ENCODE data around the gene MCTP2.

MCTP2 gene

DNA sequence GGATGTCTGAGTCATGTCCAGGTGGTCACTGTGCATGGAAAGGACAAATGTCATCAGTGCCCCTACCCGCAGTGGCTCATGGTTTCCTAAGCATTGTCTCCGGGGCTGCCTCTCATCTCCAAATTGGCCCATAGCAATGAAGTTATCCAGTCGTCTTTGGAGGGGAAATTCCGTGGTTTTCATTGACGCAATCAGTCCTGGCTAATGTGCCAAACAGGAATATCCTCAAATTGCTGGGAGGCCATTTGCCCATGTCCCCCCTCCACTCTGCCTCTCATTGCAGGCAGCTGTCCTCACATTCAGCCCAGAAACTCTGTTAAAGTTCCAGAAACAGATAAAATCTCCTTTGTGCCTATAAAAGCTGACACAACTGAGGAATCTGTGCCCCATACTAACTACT, 81.6 kb downstream of the MCTP2 start:
- Mint-ChIP-seq H3K4me1 (peaks cover 0 to 6% of the 10 kb centered on the region in 2 donors), H3K27me3 (no peaks in the 10 kb centered on the region), H3K36me3 (peaks cover 14 to 44% of the 10 kb centered on the region in 2 donors), H3K27ac (no peak overlapping the region), H3K4me3 (no peak overlapping the region), H3K9me3 (no peaks in the 10 kb centered on the region)
- DNase-seq (no peak), ATAC-seq (replicated peaks) (no peak)

DNA sequence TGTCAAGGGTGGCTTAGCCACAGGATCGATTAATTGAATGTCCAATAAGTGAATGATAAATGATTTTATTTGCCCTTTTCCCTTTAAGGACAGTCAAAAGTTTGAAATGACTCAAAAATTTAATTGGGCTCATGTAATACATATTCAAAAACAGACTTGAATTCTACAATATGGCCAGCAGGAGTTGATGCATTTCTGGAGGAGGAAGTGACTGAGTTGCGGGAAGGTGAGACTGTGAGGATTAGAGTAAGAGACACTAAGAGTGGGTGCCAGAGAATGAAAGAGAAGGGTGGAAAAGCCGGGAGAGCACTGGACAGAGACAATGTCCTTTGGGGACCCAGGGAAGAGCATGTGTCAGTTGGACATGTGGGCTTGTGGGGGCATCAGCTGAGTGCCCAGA, 83.3 kb downstream of the MCTP2 start:
- ATAC-seq (replicated peaks) (no peak), DNase-seq (no peak)
- Mint-ChIP-seq H3K9me3 (no peaks in the 10 kb centered on the region), H3K4me3 (no peak overlapping the region), H3K36me3 (peaks cover 24 to 48% of the 10 kb centered on the region in 2 donors), H3K27me3 (no peaks in the 10 kb centered on the region), H3K4me1 (peaks cover 0 to 6% of the 10 kb centered on the region in 2 donors), H3K27ac (no peak overlapping the region)

DNA sequence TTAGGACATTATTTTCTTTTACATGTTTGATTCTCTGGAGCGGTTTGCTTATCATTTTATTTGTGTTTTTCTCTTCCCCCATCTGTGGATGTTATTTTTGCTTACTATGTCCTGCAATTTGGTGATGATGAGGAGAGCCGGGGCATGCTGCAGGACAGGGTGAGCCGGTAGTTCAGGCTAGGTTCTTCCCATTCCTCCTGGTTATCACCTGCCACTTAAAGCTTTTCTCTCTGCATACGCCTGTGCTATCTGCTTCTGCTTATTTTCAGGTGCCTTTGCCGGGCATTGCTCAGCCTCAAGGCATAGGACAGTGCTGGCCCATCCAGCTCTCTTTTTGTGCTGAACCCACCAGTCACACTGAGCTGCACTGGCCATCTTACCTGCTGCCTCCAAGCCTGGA, 85.8 kb downstream of the MCTP2 start:
- ATAC-seq (replicated peaks) (no peak), DNase-seq (no peak)
- H3K36me3 Mint-ChIP-seq = peaks cover 25 to 44% of the 10 kb centered on the region in 2 donors
- H3K27ac Mint-ChIP-seq = no peak overlapping the region
- H3K4me3 Mint-ChIP-seq = no peak overlapping the region
- no peaks in the 10 kb centered on the region for H3K9me3 Mint-ChIP-seq
- peaks cover 0 to 6% of the 10 kb centered on the region in 2 donors for H3K4me1 Mint-ChIP-seq
- H3K27me3 Mint-ChIP-seq = no peaks in the 10 kb centered on the region

DNA sequence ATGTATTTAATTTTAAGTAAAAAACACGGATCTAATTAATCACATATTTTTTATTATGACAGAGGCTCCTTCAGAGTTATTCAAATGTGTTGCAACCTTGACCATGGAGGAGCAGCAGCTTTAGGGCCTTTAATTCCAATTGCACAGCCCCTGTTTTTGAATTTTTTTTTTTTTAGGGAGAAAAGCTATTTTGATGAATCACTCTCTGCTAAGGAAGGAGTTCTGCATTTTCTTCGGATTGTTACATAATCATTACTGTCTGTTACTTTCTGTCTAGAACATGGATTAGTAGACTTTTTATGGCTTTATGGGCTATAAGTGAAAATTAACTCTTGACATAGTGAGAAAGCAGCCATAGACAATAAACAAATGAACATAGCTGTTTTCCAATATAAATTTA, 90.8 kb downstream of the MCTP2 start:
- Mint-ChIP-seq H3K27ac (no peak overlapping the region), H3K9me3 (no peaks in the 10 kb centered on the region), H3K36me3 (peaks cover 22 to 41% of the 10 kb centered on the region in 2 donors), H3K4me3 (no peak overlapping the region), H3K27me3 (no peaks in the 10 kb centered on the region), H3K4me1 (peaks cover 15 to 23% of the 10 kb centered on the region in 2 donors)
- no peak for DNase-seq
- ATAC-seq (replicated peaks) = no peak

DNA sequence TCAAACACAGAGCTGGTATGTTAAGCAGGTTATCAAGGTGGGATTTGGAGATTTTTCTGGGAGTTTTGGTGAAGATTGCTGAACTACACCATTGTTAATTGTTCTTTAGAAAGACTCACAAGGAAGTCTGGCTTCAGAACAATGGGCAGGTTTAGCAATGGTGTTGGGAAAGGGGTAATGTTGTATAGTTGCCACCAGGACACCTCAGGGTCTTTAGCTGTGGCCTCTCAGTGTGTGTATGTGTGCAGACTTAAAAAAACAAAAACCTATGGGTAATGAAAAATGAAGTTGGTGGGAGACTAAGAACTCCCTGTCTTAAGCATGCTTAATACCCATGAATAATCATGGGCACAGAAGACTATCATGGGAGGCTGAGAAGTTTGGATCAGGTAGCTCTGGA, 91.7 kb downstream of the MCTP2 start:
- H3K4me3 Mint-ChIP-seq = no peak overlapping the region
- no peak overlapping the region for H3K27ac Mint-ChIP-seq
- peaks cover 20 to 38% of the 10 kb centered on the region in 2 donors for H3K36me3 Mint-ChIP-seq

DNA sequence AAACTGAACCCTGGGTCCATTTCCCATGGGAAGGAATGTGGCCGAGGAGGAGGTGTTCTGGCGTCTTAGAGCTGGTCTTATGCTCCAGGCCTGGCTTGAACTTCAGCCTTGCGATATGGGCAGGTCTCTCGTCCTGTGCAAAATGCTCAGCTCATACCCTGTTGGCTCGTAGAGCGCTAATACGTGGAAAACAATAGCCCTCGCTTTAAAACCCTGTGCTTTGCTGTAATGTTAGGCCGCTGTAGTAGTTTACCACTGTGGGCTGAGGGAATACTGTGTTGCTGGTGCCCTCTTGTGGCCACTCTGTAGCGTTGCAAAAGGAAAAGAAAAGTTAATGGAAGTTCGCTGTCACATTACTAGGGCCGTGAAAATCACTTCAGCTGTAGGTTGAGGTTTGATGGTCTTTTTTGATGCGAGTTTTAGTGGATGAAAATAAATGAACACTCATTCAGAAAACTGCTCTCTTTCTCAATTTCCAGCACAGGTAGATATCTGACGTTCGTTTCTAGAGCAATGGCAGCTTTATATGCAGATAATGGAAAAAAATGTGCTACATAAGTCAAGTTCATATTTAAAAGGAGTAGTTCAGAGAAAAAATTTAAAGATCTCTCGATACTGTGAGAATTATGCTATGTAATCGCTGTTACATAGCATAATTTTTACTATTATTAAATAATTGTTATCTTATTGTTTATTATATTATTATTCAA, 92.9 kb downstream of the MCTP2 start:
- ATAC-seq (replicated peaks) (peak; percentile 94 to 95), DNase-seq (peak; percentile 41)
- Mint-ChIP-seq H3K4me1 (peaks cover 19 to 30% of the 10 kb centered on the region in 2 donors), H3K27me3 (no peaks in the 10 kb centered on the region), H3K4me3 (no peak overlapping the region), H3K36me3 (peaks cover 10 to 35% of the 10 kb centered on the region in 2 donors), H3K27ac (no peak overlapping the region), H3K9me3 (no peaks in the 10 kb centered on the region)

More for the DNA sequence above, 91.7 kb downstream of the MCTP2 start:
- H3K27me3 Mint-ChIP-seq = no peaks in the 10 kb centered on the region
- ATAC-seq (replicated peaks) (no peak), DNase-seq (no peak)
- no peaks in the 10 kb centered on the region for H3K9me3 Mint-ChIP-seq
- H3K4me1 Mint-ChIP-seq = peaks cover 19 to 28% of the 10 kb centered on the region in 2 donors

DNA sequence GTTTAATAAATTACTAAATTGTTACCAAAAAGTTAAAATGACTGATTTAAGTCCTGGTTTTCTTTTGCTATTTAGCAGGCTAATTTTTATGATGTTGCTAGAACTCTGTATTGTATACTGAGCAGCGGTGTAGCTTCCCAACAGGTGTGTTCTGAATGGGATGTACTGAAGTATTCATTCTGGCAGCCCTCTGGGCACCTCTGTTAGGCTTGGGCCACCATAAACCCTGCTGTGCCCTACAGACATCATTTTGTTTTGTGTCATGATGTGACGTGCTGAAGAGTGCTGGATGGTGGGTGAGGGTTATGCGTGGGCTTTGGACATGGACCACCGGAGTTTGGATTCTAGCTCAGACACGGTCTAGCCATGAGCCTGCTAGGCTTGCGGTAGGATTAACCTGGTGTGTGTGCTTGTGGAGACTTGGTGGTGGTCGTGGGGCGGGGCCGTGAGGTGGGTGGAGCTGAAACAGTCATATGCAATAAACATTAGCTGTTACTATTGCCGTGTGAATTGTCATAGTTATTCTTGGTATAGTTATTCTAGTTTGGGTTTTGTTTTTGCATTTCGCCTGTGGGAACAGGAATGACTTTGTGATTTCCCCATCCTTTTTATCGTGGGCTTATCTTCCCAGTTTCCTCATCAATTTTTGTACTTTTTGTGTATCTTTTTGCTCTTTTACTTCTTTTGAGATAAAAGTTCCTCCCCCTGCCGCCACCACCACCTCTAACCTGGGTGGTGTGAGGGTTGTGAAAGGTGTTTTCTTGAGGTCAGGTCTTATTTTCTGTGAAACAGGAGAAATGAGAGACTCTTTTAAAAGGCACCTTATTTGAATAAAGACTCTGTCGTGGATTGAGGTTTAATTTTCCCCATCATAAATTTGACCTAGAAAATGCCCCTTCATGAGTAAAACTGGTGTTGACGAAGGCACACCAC, 93.7 kb downstream of the MCTP2 start:
- Mint-ChIP-seq H3K36me3 (peaks cover 10 to 41% of the 10 kb centered on the region in 2 donors), H3K27me3 (no peaks in the 10 kb centered on the region), H3K4me1 (peaks cover 23 to 38% of the 10 kb centered on the region in 2 donors), H3K9me3 (no peaks in the 10 kb centered on the region), H3K27ac (no peak overlapping the region), H3K4me3 (no peak overlapping the region)
- ATAC-seq (replicated peaks) (no peak), DNase-seq (no peak)

DNA sequence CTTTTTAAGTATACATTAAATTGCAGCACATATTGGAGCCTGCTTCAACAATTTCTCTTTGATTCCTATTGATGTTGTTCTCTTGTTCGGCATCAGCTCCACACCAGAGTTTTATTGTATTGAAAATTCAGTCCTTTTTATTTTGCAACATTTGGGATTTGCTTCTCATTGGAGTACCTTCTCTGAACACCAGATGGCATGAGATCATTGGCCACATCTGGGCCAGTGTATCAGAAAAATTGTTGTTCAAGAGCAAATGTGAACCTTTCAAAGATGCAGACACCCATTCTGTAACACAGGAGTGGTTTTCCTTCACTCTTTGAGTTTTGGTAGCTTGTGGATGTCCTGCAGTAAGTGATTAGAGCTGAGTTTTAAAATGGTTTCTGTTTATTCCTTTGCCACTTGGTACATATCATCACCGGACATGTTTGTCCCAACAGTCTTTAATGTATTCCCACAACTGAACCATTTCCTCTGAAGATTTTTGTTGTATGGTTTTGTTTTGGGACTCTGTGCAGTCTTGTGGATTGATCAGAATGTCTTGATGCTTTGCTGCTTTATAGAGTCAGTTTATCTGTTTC, 96.1 kb downstream of the MCTP2 start:
- Mint-ChIP-seq H3K9me3 (no peaks in the 10 kb centered on the region), H3K27me3 (no peaks in the 10 kb centered on the region), H3K36me3 (peaks cover 6 to 33% of the 10 kb centered on the region in 2 donors), H3K4me3 (no peak overlapping the region), H3K4me1 (peaks cover 23 to 50% of the 10 kb centered on the region in 2 donors), H3K27ac (no peak overlapping the region)
- ATAC-seq (replicated peaks) = peak; percentile 53 to 62
- no peak for DNase-seq

DNA sequence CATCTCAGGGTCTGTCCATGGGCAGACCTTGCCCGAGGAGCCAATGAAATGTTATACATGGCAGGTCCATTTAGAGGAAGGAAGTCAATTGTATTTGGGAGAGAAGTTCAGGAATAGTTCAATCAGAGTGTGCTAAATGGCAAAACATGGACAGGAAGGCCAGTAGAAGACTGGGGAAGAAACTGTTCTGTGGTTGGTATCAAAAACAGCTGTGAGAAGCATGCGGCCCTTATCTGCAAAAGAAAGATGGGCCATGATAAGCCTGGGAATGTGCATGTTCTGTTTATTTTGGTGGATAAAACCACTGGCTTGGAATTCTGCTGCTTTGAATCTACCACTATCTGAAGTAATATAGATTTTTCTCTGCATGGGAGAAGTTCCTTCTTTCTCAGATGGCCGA, 100.4 kb downstream of the MCTP2 start:
- H3K4me1 Mint-ChIP-seq = peaks cover 10 to 37% of the 10 kb centered on the region in 2 donors
- H3K36me3 Mint-ChIP-seq = peaks cover 4 to 26% of the 10 kb centered on the region in 2 donors
- H3K9me3 Mint-ChIP-seq = no peaks in the 10 kb centered on the region
- H3K4me3 Mint-ChIP-seq = no peak overlapping the region
- H3K27ac Mint-ChIP-seq = no peak overlapping the region
- H3K27me3 Mint-ChIP-seq = no peaks in the 10 kb centered on the region
- ATAC-seq (replicated peaks) = no peak
- DNase-seq = no peak

DNA sequence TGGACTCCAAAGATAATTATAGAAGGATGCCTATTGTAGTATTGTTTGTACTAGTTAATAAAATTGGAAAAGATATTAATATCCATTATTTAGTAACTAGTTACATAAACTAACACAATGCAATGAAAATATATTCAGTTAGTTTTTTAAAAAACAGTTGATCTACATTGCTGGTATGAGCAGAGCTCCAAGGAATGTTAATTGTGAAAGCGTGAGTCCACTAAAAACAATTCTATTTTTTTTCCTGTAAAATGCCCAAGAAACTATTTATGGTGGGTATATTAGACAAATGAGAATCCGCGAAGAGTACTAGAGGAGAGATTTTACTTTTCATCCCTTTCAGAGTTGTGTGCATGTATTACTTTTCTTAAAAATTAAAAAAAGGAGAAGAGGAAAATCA, 104.3 kb downstream of the MCTP2 start:
- Mint-ChIP-seq H3K27me3 (no peaks in the 10 kb centered on the region), H3K4me3 (no peak overlapping the region), H3K4me1 (peaks cover 2 to 13% of the 10 kb centered on the region in 2 donors), H3K27ac (no peak overlapping the region), H3K9me3 (no peaks in the 10 kb centered on the region), H3K36me3 (peaks cover 9 to 19% of the 10 kb centered on the region in 2 donors)
- ATAC-seq (replicated peaks) (no peak), DNase-seq (no peak)

DNA sequence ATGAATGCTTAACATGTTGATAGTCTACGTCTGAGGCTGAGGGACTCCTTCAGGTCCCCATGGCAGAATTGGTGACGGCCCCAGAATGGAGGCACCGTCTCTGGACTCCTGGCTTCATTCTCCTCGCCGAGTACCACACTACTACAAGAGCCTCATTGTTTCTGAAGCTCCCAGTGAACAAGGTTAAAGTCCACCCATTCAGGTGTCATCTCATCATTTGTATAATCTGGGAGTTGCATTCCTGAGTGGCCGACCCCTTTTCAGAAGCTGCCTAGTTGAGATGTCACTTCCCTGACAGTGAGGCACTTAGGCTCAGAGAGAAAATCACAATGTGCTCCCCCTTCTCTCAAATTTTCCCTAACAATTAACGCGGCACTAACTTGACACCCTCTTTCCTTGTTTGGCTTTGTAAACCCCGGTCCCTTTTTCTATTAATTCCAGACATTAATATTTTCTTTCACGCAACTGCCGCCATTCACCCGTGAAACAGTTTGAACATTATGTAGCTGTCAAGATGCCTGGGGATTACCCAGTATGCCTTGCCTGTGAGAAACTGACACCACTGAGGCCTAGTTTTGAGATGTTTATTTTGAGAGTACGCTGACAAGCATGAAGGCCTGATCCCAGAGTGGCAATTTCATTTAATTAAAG, 105.6 kb downstream of the MCTP2 start:
- Mint-ChIP-seq H3K27me3 (no peaks in the 10 kb centered on the region), H3K9me3 (no peaks in the 10 kb centered on the region), H3K36me3 (peaks cover 9 to 24% of the 10 kb centered on the region in 2 donors), H3K4me3 (no peak overlapping the region), H3K4me1 (peaks cover 2 to 6% of the 10 kb centered on the region in 2 donors), H3K27ac (no peak overlapping the region)
- DNase-seq (no peak), ATAC-seq (replicated peaks) (no peak)

DNA sequence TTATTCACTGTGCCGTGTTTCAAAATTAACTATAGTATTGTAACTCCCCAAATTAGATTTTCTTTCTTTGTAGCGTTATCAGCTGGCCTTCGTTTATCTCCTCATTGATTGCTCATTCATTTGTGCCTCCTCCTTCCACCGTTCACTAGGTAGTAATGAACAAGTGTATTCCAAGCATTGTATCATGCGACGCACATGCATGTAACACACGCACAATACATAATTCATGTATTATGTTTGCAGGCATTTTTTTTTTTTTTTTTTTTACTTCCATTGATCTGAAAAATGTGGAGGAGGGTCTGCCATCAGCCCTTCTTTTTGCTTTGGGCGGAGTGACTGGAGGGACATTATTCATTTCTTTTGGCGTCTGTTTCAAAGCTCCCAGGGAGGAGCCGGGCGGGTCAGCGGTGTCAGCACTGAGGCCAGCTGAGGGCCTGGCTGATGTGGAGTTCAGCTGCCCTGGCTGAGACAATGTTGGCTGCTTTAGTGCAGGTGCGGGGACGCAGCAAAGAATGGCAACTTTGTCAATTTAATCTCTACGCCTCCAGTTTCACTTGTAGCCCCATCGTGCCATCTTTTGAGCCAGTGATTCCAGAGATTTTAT, 107.0 kb downstream of the MCTP2 start:
- Mint-ChIP-seq H3K4me3 (no peak overlapping the region), H3K9me3 (no peaks in the 10 kb centered on the region), H3K27me3 (no peaks in the 10 kb centered on the region), H3K27ac (no peak overlapping the region), H3K36me3 (peaks cover 9 to 24% of the 10 kb centered on the region in 2 donors), H3K4me1 (peaks cover 2 to 6% of the 10 kb centered on the region in 2 donors)
- no peak for DNase-seq
- no peak for ATAC-seq (replicated peaks)

DNA sequence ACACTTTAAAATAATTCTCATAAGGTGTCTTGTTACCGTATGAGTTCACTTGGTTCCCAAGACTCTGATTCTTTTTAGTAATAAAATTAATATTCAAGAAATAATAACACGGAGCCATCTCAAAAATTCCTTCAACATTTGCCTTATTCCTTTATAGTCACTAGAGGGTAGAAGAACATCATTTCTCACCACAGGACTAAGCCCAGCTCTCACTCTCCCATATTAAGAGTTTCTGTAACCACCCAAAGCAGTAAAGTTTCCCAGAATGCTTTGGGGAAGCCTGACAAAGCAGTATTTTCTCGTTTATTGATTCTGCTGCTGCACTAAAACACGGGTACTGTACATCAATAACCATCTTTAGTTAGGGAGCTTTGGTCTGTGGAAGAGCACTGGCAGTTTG, 114.9 kb downstream of the MCTP2 start:
- peaks cover 0 to 2% of the 10 kb centered on the region in 2 donors for H3K4me1 Mint-ChIP-seq
- no peaks in the 10 kb centered on the region for H3K9me3 Mint-ChIP-seq
- H3K36me3 Mint-ChIP-seq = peaks cover 18 to 35% of the 10 kb centered on the region in 2 donors
- no peak for ATAC-seq (replicated peaks)
- H3K27me3 Mint-ChIP-seq = no peaks in the 10 kb centered on the region
- no peak for DNase-seq
- H3K27ac Mint-ChIP-seq = peak overlapping the region; percentile 1
- no peak overlapping the region for H3K4me3 Mint-ChIP-seq

DNA sequence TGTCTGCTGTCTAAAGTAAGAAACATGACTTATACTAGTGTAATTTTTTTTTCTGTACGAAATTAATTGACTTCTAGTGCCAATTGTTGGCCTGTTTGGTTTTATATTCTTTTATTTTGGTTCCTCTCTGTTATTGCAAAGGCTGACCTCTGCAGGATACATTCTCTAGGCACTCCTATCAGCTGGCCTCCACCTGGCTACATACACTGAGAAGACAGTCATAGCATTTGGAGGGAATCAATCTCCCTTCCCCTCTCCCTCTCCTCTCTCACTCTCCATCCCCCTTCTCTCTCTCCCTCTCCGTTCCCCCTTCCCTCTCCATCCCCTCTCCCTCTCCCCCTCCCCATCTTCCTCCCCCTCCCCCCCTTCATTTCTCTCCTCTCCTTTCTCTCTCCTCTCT, 116.7 kb downstream of the MCTP2 start:
- ATAC-seq (replicated peaks) = no peak
- Mint-ChIP-seq H3K36me3 (peaks cover 29 to 49% of the 10 kb centered on the region in 2 donors), H3K4me3 (no peak overlapping the region), H3K9me3 (no peaks in the 10 kb centered on the region), H3K27me3 (no peaks in the 10 kb centered on the region), H3K4me1 (peaks cover 0 to 4% of the 10 kb centered on the region in 2 donors), H3K27ac (no peak overlapping the region)
- no peak for DNase-seq
